ENCODE results near the gene DOLK. TPM values are rescaled to one million over a fixed set of nuclear protein-coding genes. Genes with fewer than 3 reads are reported as not detected.
A peak's percentile ranks its signal among the peaks of the same experiment; 100 is the strongest.

Gene DOLK
- total and polyA plus RNA-seq, 12 donors, result 4.6 to 42.3 (median 28.3) TPM

- no peak for TF ChIP-seq POLR2A (IDR thresholded peaks at IDR 0.05)
- TF ChIP-seq CTCF (IDR thresholded peaks at IDR 0.05), result no peak
- no peak for DNase-seq
- Histone ChIP-seq H3K36me3 (replicated peaks in 1 of 2) (peaks cover 0 to 16% of the 10 kb centered on the region in 2 donors), H3K4me1 (replicated peaks in 1 of 2) (peaks cover 0 to 5% of the 10 kb centered on the region in 2 donors), H3K9me3 (replicated peaks in 1 of 3) (no peaks in the 10 kb centered on the region), H3K27me3 (no peaks in the 10 kb centered on the region), H3K27ac (peak overlapping the region in 1 of 5 donors; percentile 17), H3K4me3 (no peak overlapping the region)
- intact Hi-C loops (cut with DNase I), result no loop called here
- 84 to 93% (median 89%) methylated on average over 3 to 5 of the region's 5 CpGs for WGBS, 4 donors
These were observed 45.6 kb downstream of the DOLK start for GRCh38 chr9:128901822-128902221.

- H3K27ac ChIP-seq, result no peak overlapping the region
- H3K4me3 ChIP-seq, result no peak overlapping the region
- H3K36me3 ChIP-seq (replicated peaks in 1 of 2), result peaks cover 0 to 19% of the 10 kb centered on the region in 2 donors
- no peaks in the 10 kb centered on the region for H3K9me3 ChIP-seq (replicated peaks in 1 of 3)
- peaks cover 0 to 5% of the 10 kb centered on the region in 2 donors for H3K4me1 ChIP-seq (replicated peaks in 1 of 2)
- TF ChIP-seq POLR2A (IDR thresholded peaks at IDR 0.05), result no peak
- no peak for TF ChIP-seq CTCF (IDR thresholded peaks at IDR 0.05)
- H3K27me3 ChIP-seq, result no peaks in the 10 kb centered on the region
- 83 to 98% (median 91%) methylated on average over 5 to 7 of the region's 7 CpGs for WGBS, 4 donors
- no peak for DNase-seq
- intact Hi-C loops (cut with DNase I), result no loop called here
These were observed 46.0 kb downstream of the DOLK start for GRCh38 chr9:128901379-128901778.

GRCh38 chr9:128899566-128900322, 47.7 kb downstream of the DOLK start:
- H3K27ac ChIP-seq, result peak overlapping the region in 1 of 5 donors; percentile 17
- H3K36me3 ChIP-seq (replicated peaks in 1 of 2), result peaks cover 0 to 19% of the 10 kb centered on the region in 2 donors
- peaks cover 0 to 5% of the 10 kb centered on the region in 2 donors for H3K4me1 ChIP-seq (replicated peaks in 1 of 2)
- TF ChIP-seq CTCF (IDR thresholded peaks at IDR 0.05) (no peak), POLR2A (IDR thresholded peaks at IDR 0.05) (no peak)
- DNase-seq, result peak in 1 of 7 donors; percentile 42
- H3K4me3 ChIP-seq, result no peak overlapping the region
- H3K9me3 ChIP-seq (replicated peaks in 1 of 3), result no peaks in the 10 kb centered on the region
- intact Hi-C loops (cut with DNase I), result no loop called here
- no peaks in the 10 kb centered on the region for H3K27me3 ChIP-seq
- 61 to 68% (median 65%) methylated on average over 8 of the region's 8 CpGs for WGBS, 4 donors

GRCh38 chr9:128898845-128899565, 48.4 kb downstream of the DOLK start:
- H3K27ac ChIP-seq, result peak overlapping the region in 1 of 5 donors; percentile 29
- no peak for DNase-seq
- H3K27me3 ChIP-seq, result no peaks in the 10 kb centered on the region
- peaks cover 0 to 5% of the 10 kb centered on the region in 2 donors for H3K4me1 ChIP-seq (replicated peaks in 1 of 2)
- 86 to 90% (median 90%) methylated on average over 10 to 18 of the region's 18 CpGs for WGBS, 4 donors
- no peak overlapping the region for H3K4me3 ChIP-seq
- peaks cover 0 to 19% of the 10 kb centered on the region in 2 donors for H3K36me3 ChIP-seq (replicated peaks in 1 of 2)
- no peaks in the 10 kb centered on the region for H3K9me3 ChIP-seq (replicated peaks in 1 of 3)
- no peak for TF ChIP-seq POLR2A (IDR thresholded peaks at IDR 0.05)
- no peak for TF ChIP-seq CTCF (IDR thresholded peaks at IDR 0.05)
- intact Hi-C loops (cut with DNase I), result no loop called here
